Middle frontal gyrus (tissue), 1 donor: ENCODE data around the gene DNAH17.

Experiments used
- DNase-seq: peaks from one replicate; pipeline ENCODE4 v3.0.0-alpha.2; 2015; ENCODE audit warnings: low spot score; ENCODE audit errors: extremely low spot score

Gene DNAH17

DNA sequence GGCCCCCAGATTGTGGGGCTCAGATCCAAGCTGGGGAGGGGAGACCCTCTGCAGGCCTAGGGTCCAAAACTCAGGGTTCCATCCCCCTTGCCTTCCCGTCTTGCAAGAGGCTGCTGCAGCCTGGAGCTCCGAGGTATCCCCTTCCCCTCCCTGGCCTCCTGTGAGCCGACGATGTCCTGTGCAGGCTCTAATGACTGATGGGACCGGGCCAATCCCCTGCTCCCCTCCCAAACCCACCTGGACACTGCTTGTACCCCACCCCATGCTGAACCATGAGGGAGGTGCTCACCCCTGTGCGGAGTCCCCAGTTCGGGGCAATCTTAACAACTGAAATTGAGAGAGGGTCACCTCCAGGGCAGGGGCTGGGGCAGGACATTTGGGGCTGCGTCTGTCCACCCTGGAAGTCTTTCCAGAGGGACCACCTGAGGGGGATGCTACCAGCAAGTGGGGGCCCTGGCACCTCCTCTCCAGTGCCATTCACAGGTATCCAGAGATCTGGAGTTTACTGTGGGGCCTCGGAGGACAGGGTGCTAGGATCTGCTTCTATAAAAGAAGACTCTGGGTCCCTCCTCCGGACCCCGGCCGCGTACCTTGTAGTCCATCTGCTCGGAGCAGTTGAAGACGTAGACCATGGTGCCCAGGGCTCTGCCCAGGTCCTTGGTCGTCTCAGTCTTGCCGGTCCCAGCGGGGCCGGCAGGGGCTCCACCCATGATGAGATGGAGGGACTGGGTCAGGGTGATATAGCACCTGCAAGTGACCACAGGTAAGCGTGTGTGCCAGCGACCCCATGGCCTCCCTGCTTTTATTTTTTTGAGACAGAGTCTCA, 77.3 kb downstream of the DNAH17 start:
- no peak for DNase-seq

DNA sequence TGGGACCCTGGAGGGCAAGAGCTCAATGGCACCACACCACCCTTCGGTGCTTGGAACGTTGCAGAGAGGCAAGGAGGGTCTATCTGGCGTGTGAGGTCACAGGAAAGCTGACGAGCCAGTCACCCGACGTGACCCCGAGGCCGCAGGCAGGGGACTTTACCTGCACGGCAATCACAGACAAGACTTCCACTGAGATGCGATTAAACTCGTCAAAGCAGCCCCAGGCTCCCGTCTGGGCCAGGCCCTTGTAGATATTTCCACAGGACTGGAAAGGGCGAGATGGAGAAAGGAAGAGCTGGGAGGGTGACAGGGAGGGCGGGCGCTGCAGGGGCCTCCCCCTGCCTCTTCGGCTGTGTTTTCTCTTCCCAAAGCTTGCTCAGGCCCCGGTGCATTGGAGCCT, 78.3 kb downstream of the DNAH17 start:
- DNase-seq, result no peak

- peak; percentile 71 for DNase-seq
Observed at GRCh38 chr17:78497115-78497540, 80.1 kb downstream of the DNAH17 start.

DNA sequence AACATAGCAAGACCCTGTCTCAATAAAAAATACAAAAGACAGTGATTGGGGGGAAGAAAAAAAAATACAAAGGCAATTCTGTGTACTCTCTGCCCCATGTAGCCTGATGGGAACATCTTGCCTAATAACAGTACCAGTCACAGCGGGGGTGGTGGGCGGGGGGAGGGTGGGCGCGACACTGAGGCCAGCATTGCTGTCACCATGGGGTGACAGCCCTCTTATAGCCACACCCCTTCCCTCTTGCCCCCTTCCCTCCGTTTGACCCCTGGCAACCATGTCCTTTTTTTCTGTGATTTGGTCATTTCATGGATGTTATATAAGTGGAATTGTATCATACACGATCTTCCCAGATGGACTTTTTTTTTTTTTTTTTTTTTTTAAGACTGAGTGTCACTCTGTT, 80.9 kb downstream of the DNAH17 start:
- DNase-seq, result no peak

- DNase-seq, result no peak
Observed at GRCh38 chr17:78495634-78496033, 81.6 kb downstream of the DNAH17 start.

DNA sequence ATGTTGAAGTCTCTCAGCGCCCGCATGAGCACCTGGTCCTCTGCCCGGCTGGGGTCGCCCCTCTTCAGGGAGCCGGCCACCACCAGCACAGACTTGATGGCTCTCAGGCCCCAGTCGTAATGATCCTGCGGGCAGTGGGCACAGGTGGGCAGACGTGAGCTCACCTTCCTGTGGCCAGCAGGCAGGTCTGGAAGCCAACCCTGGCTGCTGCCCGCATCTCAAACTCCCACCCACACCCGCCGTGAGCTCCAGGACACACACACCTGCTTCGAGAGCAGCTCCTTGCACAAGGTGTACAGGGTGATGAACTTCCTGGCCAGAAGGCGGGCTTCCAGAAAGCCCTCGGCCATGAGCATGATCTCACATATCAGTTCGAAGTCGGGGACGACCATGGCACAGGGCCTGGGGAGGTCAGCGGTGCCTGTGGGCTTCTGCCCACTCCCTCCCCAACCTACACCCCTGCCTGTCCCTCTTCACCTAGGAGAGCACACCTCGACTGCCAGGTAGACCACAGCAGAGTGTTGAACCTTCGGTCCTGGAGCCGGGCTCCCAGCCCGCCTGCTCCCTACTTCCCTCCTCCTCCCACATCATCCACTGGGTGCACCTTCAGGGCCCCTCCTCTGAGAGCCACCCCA, 82.4 kb downstream of the DNAH17 start:
- DNase-seq, result no peak

DNA sequence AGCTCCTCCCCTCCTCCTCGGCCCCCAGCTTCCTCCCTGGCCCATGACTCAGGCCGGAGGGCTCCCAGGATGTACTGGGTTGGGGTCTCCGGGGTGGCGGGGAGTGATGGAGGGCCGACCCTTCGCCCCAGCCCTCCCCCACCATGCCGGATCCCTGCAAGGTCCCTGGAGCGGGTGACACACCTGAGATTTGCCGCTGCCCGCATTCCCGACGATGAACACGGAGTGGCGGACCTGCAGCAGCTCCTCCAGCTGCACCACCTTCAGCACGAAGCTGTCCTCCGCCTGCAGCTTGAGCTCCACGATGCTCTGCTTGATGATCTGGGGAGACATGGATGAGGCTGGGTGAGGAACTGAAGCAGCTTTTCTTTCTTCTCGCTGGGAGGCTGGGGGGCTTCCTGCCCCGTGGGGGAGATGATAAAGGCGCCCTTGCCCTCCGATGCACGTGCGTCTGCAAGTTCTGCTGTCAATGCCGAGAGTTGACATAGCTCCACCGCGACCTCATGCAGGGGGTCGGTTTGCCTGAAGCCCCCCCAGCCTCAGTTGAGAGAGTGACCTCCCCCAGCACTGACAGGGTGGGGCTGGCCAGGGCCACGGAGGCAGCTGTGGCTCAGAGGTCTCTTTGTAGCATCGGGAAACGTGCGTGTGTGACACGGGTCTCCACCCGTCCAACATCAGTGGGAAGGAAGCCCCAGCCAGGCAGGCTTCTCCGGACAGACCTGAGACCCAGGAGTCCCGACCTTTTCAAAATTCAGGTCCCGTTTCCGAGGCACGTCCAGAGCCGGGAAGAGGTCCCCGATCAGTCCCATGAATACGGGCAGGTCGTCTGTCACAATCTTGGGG, 83.1 kb downstream of the DNAH17 start:
- no peak for DNase-seq

GRCh38 chr17:78493450-78493849, 83.7 kb downstream of the DNAH17 start:
- DNase-seq, result no peak

- no peak for DNase-seq
Observed at GRCh38 chr17:78492116-78492799, 84.9 kb downstream of the DNAH17 start.

DNA sequence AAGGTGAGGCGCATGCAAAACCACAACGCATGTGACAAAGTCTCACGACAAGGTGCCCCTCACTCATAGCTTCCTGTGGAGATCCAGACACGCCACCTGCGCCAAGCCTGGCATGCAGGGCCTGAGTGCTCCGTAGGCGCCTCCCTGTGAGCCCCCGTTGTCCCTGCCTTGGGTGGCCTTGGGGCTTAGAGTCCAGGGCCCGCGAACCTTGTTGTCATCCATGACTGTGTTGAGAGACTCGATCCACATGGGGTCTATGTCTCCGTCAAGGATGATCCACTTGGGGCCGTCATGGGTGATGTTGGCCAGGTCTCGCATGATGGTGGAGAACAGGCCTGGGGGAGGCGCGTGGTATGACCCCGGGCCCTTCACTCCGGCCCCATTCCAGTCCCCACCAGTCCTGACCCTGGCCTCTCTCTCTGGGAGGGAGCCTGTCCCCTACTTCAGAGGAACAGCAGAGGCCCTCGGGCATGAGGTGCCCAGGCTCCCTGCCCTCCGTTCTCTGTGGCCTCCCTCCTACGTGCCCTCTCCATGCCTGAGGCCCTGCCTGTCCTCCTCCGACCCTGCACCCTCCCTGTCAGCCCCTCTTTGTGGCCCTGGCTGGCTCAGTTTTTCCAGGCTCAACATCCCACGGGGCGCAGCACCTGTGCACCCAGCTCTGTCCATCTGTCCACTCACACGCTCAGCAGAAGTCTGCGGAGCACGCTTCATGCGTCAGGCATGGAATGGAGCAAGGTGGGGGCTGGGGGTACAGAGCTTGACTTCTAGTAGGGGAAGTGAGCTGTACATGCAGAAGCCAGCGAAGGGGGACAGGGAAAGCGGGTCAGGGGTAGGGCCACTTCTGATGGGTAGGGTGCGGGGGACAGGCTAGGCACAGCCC, 85.7 kb downstream of the DNAH17 start:
- DNase-seq, result no peak

DNA sequence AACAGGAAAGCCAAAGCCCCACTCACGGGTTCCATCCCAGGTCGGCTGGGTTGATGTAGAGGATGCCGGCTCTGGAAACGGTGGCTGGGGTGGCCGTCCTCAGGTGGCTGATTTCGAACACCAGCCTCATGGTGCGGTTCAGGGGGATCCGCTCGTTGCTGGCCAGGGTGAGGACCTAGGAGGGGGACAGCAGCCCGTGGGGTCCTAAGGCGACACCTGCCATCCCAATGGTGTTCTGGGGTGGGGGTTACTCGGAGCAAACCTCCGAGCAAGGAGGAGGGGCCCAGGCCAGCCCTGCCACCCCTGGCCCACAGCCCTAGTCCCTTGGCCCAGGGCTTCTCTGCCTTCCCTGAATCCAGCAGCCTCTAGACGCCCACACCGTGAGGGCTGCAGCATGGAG, 86.5 kb downstream of the DNAH17 start:
- DNase-seq, result no peak

- DNase-seq, result no peak
Observed at GRCh38 chr17:78490156-78490555, 87.0 kb downstream of the DNAH17 start.

- no peak for DNase-seq
Observed at GRCh38 chr17:78488867-78489634, 88.1 kb downstream of the DNAH17 start.

GRCh38 chr17:78488156-78488555, 89.0 kb downstream of the DNAH17 start:
- no peak for DNase-seq

- no peak for DNase-seq
Observed at GRCh38 chr17:78486946-78487680, 90.1 kb downstream of the DNAH17 start.

DNA sequence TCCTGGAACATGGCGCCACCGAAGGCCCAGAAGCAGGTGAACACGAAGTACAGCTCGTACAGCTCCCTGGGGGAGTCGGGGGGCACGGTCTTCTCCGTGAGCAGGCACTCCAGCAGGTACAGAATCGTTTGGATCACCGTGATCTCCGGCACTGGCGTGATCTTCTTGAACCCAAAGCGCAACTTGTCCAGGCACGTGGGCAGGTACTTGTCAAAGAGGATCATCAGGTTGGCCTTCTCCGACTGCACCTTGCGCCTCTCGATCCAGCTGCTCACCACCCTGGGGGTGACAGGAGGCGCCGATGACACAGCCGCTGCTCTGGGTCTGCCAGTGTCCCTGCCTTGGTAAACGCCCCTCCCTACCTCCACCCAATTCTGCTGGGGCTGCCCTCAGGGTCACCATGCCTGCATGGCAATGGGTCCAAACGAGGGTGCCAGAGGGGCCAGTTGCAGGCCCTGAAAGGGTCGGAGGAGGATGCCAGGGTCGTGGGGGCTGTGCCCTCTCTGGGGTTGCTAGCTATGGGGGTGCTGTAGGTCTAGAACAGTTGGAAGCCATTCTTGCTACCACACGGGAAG, 90.9 kb downstream of the DNAH17 start:
- DNase-seq, result no peak

GRCh38 chr17:78485290-78486168, 91.7 kb downstream of the DNAH17 start:
- DNase-seq, result no peak
